ENCODE measurements around the gene EPHA4. TPM values are rescaled to one million over a fixed set of nuclear protein-coding genes. Genes with fewer than 3 reads are reported as not detected.
A peak's percentile ranks its signal among the peaks of the same experiment; 100 is the strongest.

Gene EPHA4
- total RNA-seq, 1 experiment from 2014 or later: 3.3 TPM

DNA sequence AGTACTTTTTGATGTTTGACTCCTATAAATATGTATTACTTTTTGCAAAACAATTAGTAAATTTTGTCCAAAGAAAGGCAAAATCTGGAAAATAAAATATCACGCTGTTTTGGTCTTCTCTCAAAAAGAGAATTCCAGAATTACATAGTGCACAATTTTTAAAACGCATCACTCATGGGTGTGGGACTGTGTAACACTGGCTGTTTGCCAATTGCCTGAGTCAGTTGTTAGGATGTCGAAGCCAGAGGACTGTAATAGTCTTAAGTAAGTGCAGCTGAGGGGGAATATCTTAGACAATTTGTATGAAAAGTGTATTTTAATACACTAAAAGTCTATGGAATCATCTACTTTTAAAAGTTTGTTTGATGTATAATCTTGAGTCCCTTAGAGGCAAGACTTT is 24.1 kb upstream of the EPHA4 start:
- peak; percentile 72 for DNase-seq
- Histone ChIP-seq H3K36me3 (ENCODE audit: low read depth, low read length) (no peaks in the 10 kb centered on the region), H3K79me2 (ENCODE audit: low read length) (no peaks in the 10 kb centered on the region)

GRCh38 chr2:221590861-221591365 is 18.8 kb upstream of the EPHA4 start:
- H3K4me2 ChIP-seq (ENCODE audit: low read length): no peak overlapping the region
- no peaks in the 10 kb centered on the region for H3K9me2 ChIP-seq (replicated peaks; ENCODE audit: low read length)
- no peaks in the 10 kb centered on the region for H3K36me3 ChIP-seq (ENCODE audit: low read depth, low read length)
- POLR2A ChIA-PET (ENCODE audit: unreplicated experiment): no interaction called here
- H4K20me1 ChIP-seq (ENCODE audit: low read length): no peaks in the 10 kb centered on the region
- H3K9me3 ChIP-seq (ENCODE audit: low read length): no peaks in the 10 kb centered on the region
- no peak overlapping the region for H3K27ac ChIP-seq (ENCODE audit: low read length)
- intact Hi-C loops (cut with micrococcal nuclease): no loop called here
- no peaks in the 10 kb centered on the region for H3F3A ChIP-seq (ENCODE audit: low read length, unreplicated experiment)
- ATAC-seq (no peak), DNase-seq (no peak)
- CTCF ChIA-PET: no interaction called here
- no peak overlapping the region for H2AFZ ChIP-seq (ENCODE audit: low read length)
- H3K79me2 ChIP-seq (ENCODE audit: low read length): no peaks in the 10 kb centered on the region
- H3K9ac ChIP-seq (ENCODE audit: low read length): no peak overlapping the region
- H3K4me1 ChIP-seq (ENCODE audit: insufficient read depth, low read length): no peaks in the 10 kb centered on the region
- TF ChIP-seq EZH2phosphoT487 (IDR thresholded peaks at IDR 0.05; ENCODE audit: borderline replicate concordance, low read length): no peak
- no peak for TF ChIP-seq EZH2 (IDR thresholded peaks at IDR 0.05; ENCODE audit: low read length, unreplicated experiment)
- TF ChIP-seq, protein P1, sequence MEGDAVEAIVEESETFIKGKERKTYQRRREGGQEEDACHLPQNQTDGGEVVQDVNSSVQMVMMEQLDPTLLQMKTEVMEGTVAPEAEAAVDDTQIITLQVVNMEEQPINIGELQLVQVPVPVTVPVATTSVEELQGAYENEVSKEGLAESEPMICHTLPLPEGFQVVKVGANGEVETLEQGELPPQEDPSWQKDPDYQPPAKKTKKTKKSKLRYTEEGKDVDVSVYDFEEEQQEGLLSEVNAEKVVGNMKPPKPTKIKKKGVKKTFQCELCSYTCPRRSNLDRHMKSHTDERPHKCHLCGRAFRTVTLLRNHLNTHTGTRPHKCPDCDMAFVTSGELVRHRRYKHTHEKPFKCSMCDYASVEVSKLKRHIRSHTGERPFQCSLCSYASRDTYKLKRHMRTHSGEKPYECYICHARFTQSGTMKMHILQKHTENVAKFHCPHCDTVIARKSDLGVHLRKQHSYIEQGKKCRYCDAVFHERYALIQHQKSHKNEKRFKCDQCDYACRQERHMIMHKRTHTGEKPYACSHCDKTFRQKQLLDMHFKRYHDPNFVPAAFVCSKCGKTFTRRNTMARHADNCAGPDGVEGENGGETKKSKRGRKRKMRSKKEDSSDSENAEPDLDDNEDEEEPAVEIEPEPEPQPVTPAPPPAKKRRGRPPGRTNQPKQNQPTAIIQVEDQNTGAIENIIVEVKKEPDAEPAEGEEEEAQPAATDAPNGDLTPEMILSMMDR (conservative IDR thresholded peaks at IDR 0.05; ENCODE audit: low read depth, low read length): no peak
- H3K27me3 ChIP-seq (ENCODE audit: low read length): peaks cover 30% of the 10 kb centered on the region
- BruUV-seq (replicated peaks): no TSS peak
- H3K4me3 ChIP-seq (ENCODE audit: low read length): no peak overlapping the region

More for the DNA sequence above, 24.1 kb upstream of the EPHA4 start:
- Histone ChIP-seq H3K9me3 (ENCODE audit: low read length) (no peaks in the 10 kb centered on the region), H3K4me2 (ENCODE audit: low read length) (no peak overlapping the region), H3K4me3 (ENCODE audit: low read length) (no peak overlapping the region), H3K27me3 (ENCODE audit: low read length) (peaks cover 21% of the 10 kb centered on the region; the same call in 1 of the 2 replicates), H3K9ac (ENCODE audit: low read length) (no peak overlapping the region), H2AFZ (ENCODE audit: low read length) (no peak overlapping the region), H4K20me1 (ENCODE audit: low read length) (no peaks in the 10 kb centered on the region), H3K4me1 (ENCODE audit: insufficient read depth, low read length) (no peaks in the 10 kb centered on the region), H3F3A (ENCODE audit: low read length, unreplicated experiment) (no peaks in the 10 kb centered on the region), H3K27ac (ENCODE audit: low read length) (no peak overlapping the region), H3K9me2 (replicated peaks; ENCODE audit: low read length) (no peaks in the 10 kb centered on the region)
- intact Hi-C loops (cut with micrococcal nuclease): no loop called here
- CTCF ChIA-PET: interaction anchor here (0.7 kb wide), 1 partner anchor 120 kb away, joined by 3 read pairs; no protein-coding TSS in a partner anchor
- TF ChIP-seq EZH2phosphoT487 (IDR thresholded peaks at IDR 0.05; ENCODE audit: borderline replicate concordance, low read length) (no peak), EZH2 (IDR thresholded peaks at IDR 0.05; ENCODE audit: low read length, unreplicated experiment) (no peak)
- TF ChIP-seq, protein P1 (conservative IDR thresholded peaks at IDR 0.05; ENCODE audit: low read depth, low read length): no peak
- peak; percentile 91 for ATAC-seq
- BruUV-seq (replicated peaks): no TSS peak
- POLR2A ChIA-PET (ENCODE audit: unreplicated experiment): no interaction called here

DNA sequence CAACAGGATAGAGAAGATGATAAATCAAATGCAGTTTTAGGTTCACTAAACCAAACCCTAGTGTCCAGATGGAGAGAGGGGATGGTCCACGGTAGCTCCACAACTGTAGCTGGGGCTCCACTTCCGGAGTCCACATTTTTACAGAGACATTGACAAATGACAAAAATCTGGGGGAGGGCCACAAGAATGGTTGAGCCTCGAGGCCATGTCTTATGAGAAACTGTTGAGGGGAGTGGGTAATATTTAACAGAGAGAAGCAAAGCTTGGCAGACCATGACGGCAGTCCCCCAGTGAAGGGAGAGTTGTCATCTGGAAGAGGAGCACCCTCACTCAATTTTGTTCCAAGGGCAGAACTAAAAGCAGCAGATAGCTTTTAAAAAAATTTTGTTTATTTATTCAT is 17.6 kb upstream of the EPHA4 start:
- DNase-seq (no peak), ATAC-seq (no peak)
- Histone ChIP-seq H3K9me3 (ENCODE audit: low read length) (no peaks in the 10 kb centered on the region), H3K36me3 (ENCODE audit: low read depth, low read length) (no peaks in the 10 kb centered on the region), H3K27ac (ENCODE audit: low read length) (no peak overlapping the region), H3K4me1 (ENCODE audit: insufficient read depth, low read length) (no peaks in the 10 kb centered on the region), H3K79me2 (ENCODE audit: low read length) (no peaks in the 10 kb centered on the region), H2AFZ (ENCODE audit: low read length) (no peak overlapping the region), H3K4me2 (ENCODE audit: low read length) (no peak overlapping the region), H4K20me1 (ENCODE audit: low read length) (no peaks in the 10 kb centered on the region), H3K27me3 (ENCODE audit: low read length) (peaks cover 39% of the 10 kb centered on the region), H3K4me3 (ENCODE audit: low read length) (no peak overlapping the region), H3K9ac (ENCODE audit: low read length) (no peak overlapping the region), H3K9me2 (replicated peaks; ENCODE audit: low read length) (no peaks in the 10 kb centered on the region), H3F3A (ENCODE audit: low read length, unreplicated experiment) (no peaks in the 10 kb centered on the region)
- TF ChIP-seq EZH2 (IDR thresholded peaks at IDR 0.05; ENCODE audit: low read length, unreplicated experiment) (no peak), EZH2phosphoT487 (IDR thresholded peaks at IDR 0.05; ENCODE audit: borderline replicate concordance, low read length) (no peak)
- TF ChIP-seq, protein P1 (conservative IDR thresholded peaks at IDR 0.05; ENCODE audit: low read depth, low read length): no peak
- intact Hi-C loops (cut with micrococcal nuclease): no loop called here
- POLR2A ChIA-PET (ENCODE audit: unreplicated experiment): no interaction called here
- CTCF ChIA-PET: no interaction called here
- BruUV-seq (replicated peaks): no TSS peak
